PC-3 (cell line): Measurements from ENCODE around the gene DNAH2. TPM values are rescaled to one million over a fixed set of nuclear protein-coding genes. Genes with fewer than 3 reads are reported as not detected.

Experiments
- ATAC-seq: fragments of 200-7000 bp; cut with Tn5 transposase; 2 replicates; pipeline ENCODE4 v1.9.1; 2020; ENCODE audit warnings: mild to moderate bottlenecking, moderate library complexity
- BruUV-seq: library from RNA; stranded (reverse); fragments of 400-500 nt; replicated peaks from 2 replicates; lab custom pipeline; 2021; lab: Mats Ljungman, UMichigan
- CTCF ChIA-PET: fragments of 300-600 bp; sonication (Branson Sonifier 250); formaldehyde crosslinking; loops from one replicate; lab custom pipeline; 2022; ENCODE audit warnings: antibody characterized with exemption; lab: Charles Lee
- POLR2A ChIA-PET: fragments of 300-600 bp; sonication (Branson Sonifier 250); formaldehyde crosslinking; loops from one replicate; lab custom pipeline; 2022; ENCODE audit warnings: antibody characterized with exemption; ENCODE audit not compliant: unreplicated experiment; lab: Charles Lee
- DNase-seq: peaks from one replicate; pipeline ENCODE4 v3.0.0-alpha.2; 2015
- H2AFZ ChIP-seq: fragments of 300-600 bp; sonication (generic); 2 replicates; pipeline ENCODE4 v1.6.0; 2016; ENCODE audit warnings: antibody characterized with exemption, low read length
- H3F3A ChIP-seq: fragments of 300-600 bp; sonication (generic); one replicate; pipeline ENCODE4 v1.6.0; 2017; ENCODE audit warnings: antibody characterized with exemption, low read length, control low read depth, mild to moderate bottlenecking; ENCODE audit not compliant: unreplicated experiment
- H3K27ac ChIP-seq: fragments of 300-600 bp; sonication (generic); 2 replicates; pipeline ENCODE4 v1.5.1; 2016; ENCODE audit warnings: mild to moderate bottlenecking, low read length
- H3K27me3 ChIP-seq: fragments of 300-600 bp; sonication (generic); 2 replicates; pipeline ENCODE4 v1.6.1; 2016; ENCODE audit warnings: low read length, mixed read lengths
- H3K36me3 ChIP-seq: fragments of 300-600 bp; sonication (generic); 2 replicates; pipeline ENCODE4 v1.6.1; 2016; ENCODE audit warnings: low read depth, mixed run types, low read length, mixed read lengths
- H3K4me1 ChIP-seq: fragments of 300-600 bp; sonication (generic); 2 replicates; pipeline ENCODE4 v1.5.1; 2016; ENCODE audit warnings: low read length; ENCODE audit not compliant: insufficient read depth
- H3K4me2 ChIP-seq: fragments of 300-600 bp; sonication (generic); 2 replicates; pipeline ENCODE4 v1.6.0; 2016; ENCODE audit warnings: low read length
- H3K4me3 ChIP-seq: fragments of 300-600 bp; sonication (generic); 2 replicates; pipeline ENCODE4 v1.5.1; 2016; ENCODE audit warnings: mild to moderate bottlenecking, low read length, mixed read lengths
- H3K79me2 ChIP-seq: fragments of 300-600 bp; sonication (generic); 2 replicates; pipeline ENCODE4 v1.6.1; 2017; ENCODE audit warnings: low read length, mixed read lengths
- H3K9ac ChIP-seq: fragments of 300-600 bp; sonication (generic); 2 replicates; pipeline ENCODE4 v1.6.0; 2016; ENCODE audit warnings: mild to moderate bottlenecking, low read length
- H3K9me2 ChIP-seq: fragments of 300-600 bp; sonication (generic); replicated peaks from 2 replicates; pipeline ENCODE4 v1.6.1; 2016; ENCODE audit warnings: mixed run types, low read length, mixed read lengths
- H3K9me3 ChIP-seq: fragments of 300-600 bp; sonication (generic); 2 replicates; pipeline ENCODE4 v1.6.1; 2016; ENCODE audit warnings: low read length, mixed read lengths
- H4K20me1 ChIP-seq: fragments of 300-600 bp; sonication (generic); 2 replicates; pipeline ENCODE4 v1.6.1; 2016; ENCODE audit warnings: low read length, mixed read lengths
- CTCF ChIP-seq: fragments of 300-600 bp; sonication (generic); conservative IDR thresholded peaks from 2 replicates; pipeline ENCODE4 v1.5.1; 2017; ENCODE audit warnings: antibody characterized with exemption, low read depth, mild to moderate bottlenecking, low read length
- EZH2 ChIP-seq: fragments of 300-600 bp; sonication (generic); IDR thresholded peaks from one replicate; pipeline ENCODE4 v1.6.1; 2017; ENCODE audit warnings: antibody characterized with exemption, mild to moderate bottlenecking, low read length; ENCODE audit not compliant: unreplicated experiment
- EZH2phosphoT487 ChIP-seq: fragments of 300-600 bp; sonication (generic); IDR thresholded peaks from 2 replicates; pipeline ENCODE4 v1.6.1; 2018; ENCODE audit warnings: mild to moderate bottlenecking, antibody characterized with exemption, low read length, borderline replicate concordance
- intact Hi-C: fragments of 100-400 bp; cut with micrococcal nuclease; formaldehyde crosslinking; loops from 2 replicates; pipeline ENCODE4 v1.9.0; 2023
- total RNA-seq: library from RNA; depleted of rRNA; stranded (reverse); fragments of >200 nt; gene quantifications from 2 replicates; pipeline ENCODE4 v1.2.3, GENCODE V29; 2014

Gene DNAH2
- total RNA-seq, 1 experiment from 2014 or later = 0.62 TPM

GRCh38 chr17:7835814-7836595 lies 118.5 kb downstream of the DNAH2 start:
- Histone ChIP-seq H3F3A (no peaks in the 10 kb centered on the region), H3K4me2 (peak overlapping the region; percentile 85), H3K9me3 (no peaks in the 10 kb centered on the region), H3K27ac (peak overlapping the region; percentile 75), H3K36me3 (no peaks in the 10 kb centered on the region), H4K20me1 (no peaks in the 10 kb centered on the region), H3K27me3 (no peaks in the 10 kb centered on the region), H3K4me3 (peak overlapping the region; percentile 83), H3K79me2 (peaks cover 21% of the 10 kb centered on the region), H3K4me1 (peaks cover 34% of the 10 kb centered on the region), H2AFZ (peak overlapping the region; percentile 73), H3K9ac (peak overlapping the region; percentile 75), H3K9me2 (no peaks in the 10 kb centered on the region)
- CTCF ChIA-PET = no interaction called here
- ATAC-seq (peak; percentile 10), DNase-seq (peak; percentile 34)
- POLR2A ChIA-PET = interaction anchor here (1.1 kb wide), 1 partner anchor 9 kb away, joined by 4 read pairs; no protein-coding TSS in a partner anchor
- TSS peak; percentile 64 for BruUV-seq
- intact Hi-C loops = loop anchor here (2.0 kb wide), 1 partner anchor 21 kb away; the partner anchor contains the start of gene NAA38
- TF ChIP-seq EZH2 (no peak), CTCF (no peak), EZH2phosphoT487 (no peak)

- peak overlapping the region; percentile 75 for H3K9ac ChIP-seq
- no peaks in the 10 kb centered on the region for H4K20me1 ChIP-seq
- ATAC-seq = peak; percentile 4
- H3K4me2 ChIP-seq = peak overlapping the region; percentile 85
- POLR2A ChIA-PET = no interaction called here
- peak overlapping the region; percentile 73 for H2AFZ ChIP-seq
- H3F3A ChIP-seq = no peaks in the 10 kb centered on the region
- no TSS peak for BruUV-seq
- peaks cover 39% of the 10 kb centered on the region for H3K4me1 ChIP-seq
- H3K9me3 ChIP-seq = no peaks in the 10 kb centered on the region
- CTCF ChIA-PET = interaction anchor here (0.7 kb wide), 1 partner anchor 468 kb away, joined by 3 read pairs; no protein-coding TSS in a partner anchor
- peak; percentile 83 for DNase-seq
- intact Hi-C loops = no loop called here
- no peaks in the 10 kb centered on the region for H3K9me2 ChIP-seq
- no peaks in the 10 kb centered on the region for H3K36me3 ChIP-seq
- peak overlapping the region; percentile 83 for H3K4me3 ChIP-seq
- TF ChIP-seq CTCF = no peak
- no peak for TF ChIP-seq EZH2phosphoT487
- no peak for TF ChIP-seq EZH2
- peaks cover 22% of the 10 kb centered on the region for H3K79me2 ChIP-seq
- H3K27ac ChIP-seq = peak overlapping the region; percentile 75
- H3K27me3 ChIP-seq = no peaks in the 10 kb centered on the region
These were observed 119.3 kb downstream of the DNAH2 start for GRCh38 chr17:7836596-7837407.
